K562 (cell line): ENCODE measurements around the gene IFT122. TPM values are rescaled to one million over a fixed set of nuclear protein-coding genes. Genes with fewer than 3 reads are reported as not detected.

Experiments used
- AFF4 ChIP-seq: sonication (generic); formaldehyde crosslinking; IDR thresholded peaks from 2 replicates; pipeline ENCODE4 v1.8.0; 2023; ENCODE audit warnings: mild to moderate bottlenecking, missing genetic modification reagents
- BRF1 ChIP-seq: IDR thresholded peaks from 3 replicates; pipeline ENCODE4 v1.6.1; 2011; ENCODE audit warnings: borderline replicate concordance, mild to moderate bottlenecking; ENCODE audit not compliant: insufficient read length; ENCODE audit errors: extremely low read depth
- E2F1 ChIP-seq: sonication (generic); formaldehyde crosslinking; IDR thresholded peaks from 2 replicates; pipeline ENCODE4 v1.8.1; 2023; ENCODE audit warnings: mild to moderate bottlenecking, missing genetic modification reagents, moderate library complexity
- E2F8 ChIP-seq: fragments of 450-650 bp; IDR thresholded peaks from 2 replicates; pipeline ENCODE4 v1.7.1; 2018; ENCODE audit warnings: mild to moderate bottlenecking, low read depth; ENCODE audit not compliant: partially characterized antibody
- FOSL1 ChIP-seq: fragments of 200-800 bp; sonication (Bioruptor generic); conservative IDR thresholded peaks from 2 replicates; pipeline ENCODE4 v1.6.1; 2016; ENCODE audit warnings: missing genetic modification characterization, missing compliant biosample characterization
- THAP12 ChIP-seq: fragments of 250-450 bp; sonication (Bioruptor Pico); IDR thresholded peaks from 2 replicates; pipeline ENCODE4 v1.9.0; 2021; ENCODE audit warnings: mild to moderate bottlenecking, inconsistent platforms
- ZNF609 ChIP-seq: sonication (generic); formaldehyde crosslinking; IDR thresholded peaks from 2 replicates; pipeline ENCODE4 v1.8.1; 2023; ENCODE audit warnings: missing genetic modification reagents, mild to moderate bottlenecking, borderline replicate concordance
- polyA plus RNA-seq, 8 experiments: library from polyadenylated mRNA; depleted of rRNA in 4 of 8; stranded (reverse) in 5 of 8; unstranded in 3 of 8; fragments of >200 nt; fragmentation: Nextera tagmentation in 2 of 8; fragmentation: Illumina TruSeq in 1 of 8; extraction: Ambion mirVana in 2 of 8; extraction: Trizol in 1 of 8; gene quantifications; 2 replicates each; pipeline versions ENCODE4 v1.2.1 to v1.2.3, GENCODE V29; 2011 to 2014; ENCODE audit warnings: inconsistent platforms in 1 of 8, missing spikeins in 1 of 8
- total RNA-seq, 7 experiments: library from RNA; depleted of rRNA in 6 of 7; stranded (reverse); fragments of >200 nt in 6 of 7; fragmentation: Illumina TruSeq in 2 of 7; extraction: Trizol in 2 of 7; gene quantifications; 2 replicates each; pipeline versions ENCODE4 v1.2.1 to v1.2.3, GENCODE V29; 2011 to 2021; ENCODE audit warnings: low replicate concordance in 1 of 7

Gene IFT122
- total and polyA plus RNA-seq, 9 of the 15 experiments (the other 6 are each of a cell fraction or from before 2014, with no cell fraction given) = 2.4 to 11.5 (median 7.7) TPM

- TF ChIP-seq AFF4 = 0 out of 2 replicates have a peak, but pooled peaks have one; percentile 24
- TF ChIP-seq BRF1 = no peak
- TF ChIP-seq E2F1 (CRISPR knock-in tag) = no peak
- no peak for TF ChIP-seq THAP12 (CRISPR knock-in tag)
- TF ChIP-seq FOSL1 (tag) = no peak
- no peak for TF ChIP-seq ZNF609 (CRISPR knock-in tag)
- no peak for TF ChIP-seq E2F8
Observed at GRCh38 chr3:129399895-129400357, 40.1 kb upstream of the IFT122 start (continued).
